HG02678 (cell line): ENCODE measurements around the gene HM13.
"Not testable (repeated sequence)": the region's sequence is repeated elsewhere in the genome, so short reads cannot be mapped to it uniquely, and the experiment has no call there.

ENCODE experiments used
- ATAC-seq: cut with Tn5 transposase; IDR thresholded peaks from one replicate; pipeline ENCODE4 v1.9.1; 2021; ENCODE audit warnings: mild to moderate bottlenecking, moderate library complexity; ENCODE audit not compliant: unreplicated experiment

The HM13 gene

GRCh38 chr20:31542201-31542842 is 28.1 kb downstream of the HM13 start:
- ATAC-seq = no peak

GRCh38 chr20:31542963-31543362 is 28.7 kb downstream of the HM13 start:
- no peak for ATAC-seq

- no peak for ATAC-seq
Observed at GRCh38 chr20:31543966-31544598, 29.8 kb downstream of the HM13 start.

GRCh38 chr20:31544600-31544999 is 30.4 kb downstream of the HM13 start:
- ATAC-seq = no peak

- not testable (repeated sequence) for ATAC-seq
Observed at GRCh38 chr20:31545621-31546040, 31.4 kb downstream of the HM13 start.

- ATAC-seq = peak; percentile 79
Observed at GRCh38 chr20:31547017-31547675, 32.9 kb downstream of the HM13 start.

- ATAC-seq = no peak
Observed at GRCh38 chr20:31547720-31548298, 33.6 kb downstream of the HM13 start.

GRCh38 chr20:31548820-31549512 is 34.7 kb downstream of the HM13 start:
- no peak for ATAC-seq

GRCh38 chr20:31549513-31549880 is 35.3 kb downstream of the HM13 start:
- no peak for ATAC-seq

GRCh38 chr20:31550099-31550498 is 35.9 kb downstream of the HM13 start:
- ATAC-seq = no peak

GRCh38 chr20:31551163-31552081 is 37.2 kb downstream of the HM13 start:
- no peak for ATAC-seq

GRCh38 chr20:31555203-31555775 is 41.0 kb downstream of the HM13 start:
- ATAC-seq = no peak

- no peak for ATAC-seq
Observed at GRCh38 chr20:31559704-31560093, 45.5 kb downstream of the HM13 start.

- ATAC-seq = no peak
Observed at GRCh38 chr20:31560094-31560745, 46.0 kb downstream of the HM13 start.

- ATAC-seq = no peak
Observed at GRCh38 chr20:31560746-31561598, 46.7 kb downstream of the HM13 start.

GRCh38 chr20:31562241-31562640 is 48.0 kb downstream of the HM13 start:
- no peak for ATAC-seq

GRCh38 chr20:31564284-31564683 is 50.0 kb downstream of the HM13 start:
- ATAC-seq = no peak

- no peak for ATAC-seq
Observed at GRCh38 chr20:31565699-31566318, 51.6 kb downstream of the HM13 start.
